Amniotic epithelial cell (primary cell): ENCODE results near the gene OR52N5.

Source experiments
- DNase-seq: peaks from one replicate; pipeline ENCODE4 v3.0.0-alpha.2; 2010; ENCODE audit warnings: low read depth

The OR52N5 gene

DNA sequence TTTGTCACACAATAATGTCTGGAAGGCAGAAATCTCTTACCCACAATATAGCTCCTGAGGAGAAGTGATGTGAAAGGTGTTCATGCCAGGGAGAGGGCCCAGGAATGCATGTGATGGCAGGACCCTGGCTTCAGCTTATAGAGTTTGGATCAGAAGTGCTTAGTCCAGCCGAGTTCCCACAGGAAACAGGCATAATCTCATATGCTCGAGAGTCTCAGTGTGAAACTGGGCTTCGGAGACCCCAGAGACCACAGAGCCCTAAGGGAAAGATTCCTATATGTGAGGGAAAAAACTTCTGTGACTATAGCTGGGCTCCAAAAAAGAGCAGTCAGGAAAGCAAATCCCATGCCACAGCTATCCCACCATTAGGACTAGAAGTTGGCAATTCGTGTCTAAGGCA, at the start of gene OR52N5:
TSS of gene OR52N5 (minus strand) at position 101 of the 400 bp plus-strand sequence. CDS start 4,721 bp downstream, outside the sequence.
- no peak for DNase-seq

DNA sequence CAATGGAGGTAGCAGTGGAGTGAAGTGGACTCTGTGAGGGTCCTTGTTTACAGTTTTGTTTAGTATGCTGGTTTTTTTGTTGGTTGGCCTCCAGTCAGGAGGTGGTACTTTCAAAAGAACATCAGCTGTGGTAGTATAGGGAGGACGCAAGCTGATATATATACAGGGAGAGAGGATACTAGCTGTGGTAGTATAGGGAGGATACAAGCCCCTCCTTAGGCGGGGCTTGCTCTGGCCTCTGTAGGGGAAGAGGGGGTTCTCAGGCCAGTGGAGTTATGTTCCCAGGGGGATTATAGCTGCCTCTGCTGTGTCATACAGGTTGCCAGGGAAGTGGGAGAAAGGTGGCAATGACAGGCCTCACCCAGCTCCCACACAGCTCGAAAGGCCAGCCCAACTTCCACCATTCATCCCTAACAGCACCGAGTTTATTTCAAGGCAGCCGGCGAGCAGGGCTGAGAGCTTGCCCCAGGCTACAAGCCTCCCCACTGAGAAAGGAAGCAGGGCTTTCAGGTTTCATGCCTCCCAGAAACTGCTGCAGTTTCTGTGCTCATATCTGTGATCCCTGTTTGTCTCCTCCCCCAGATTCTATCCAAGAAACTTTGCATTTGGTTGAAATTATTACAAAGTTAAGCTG, 48.2 kb upstream of the OR52N5 start:
- DNase-seq, result no peak

DNA sequence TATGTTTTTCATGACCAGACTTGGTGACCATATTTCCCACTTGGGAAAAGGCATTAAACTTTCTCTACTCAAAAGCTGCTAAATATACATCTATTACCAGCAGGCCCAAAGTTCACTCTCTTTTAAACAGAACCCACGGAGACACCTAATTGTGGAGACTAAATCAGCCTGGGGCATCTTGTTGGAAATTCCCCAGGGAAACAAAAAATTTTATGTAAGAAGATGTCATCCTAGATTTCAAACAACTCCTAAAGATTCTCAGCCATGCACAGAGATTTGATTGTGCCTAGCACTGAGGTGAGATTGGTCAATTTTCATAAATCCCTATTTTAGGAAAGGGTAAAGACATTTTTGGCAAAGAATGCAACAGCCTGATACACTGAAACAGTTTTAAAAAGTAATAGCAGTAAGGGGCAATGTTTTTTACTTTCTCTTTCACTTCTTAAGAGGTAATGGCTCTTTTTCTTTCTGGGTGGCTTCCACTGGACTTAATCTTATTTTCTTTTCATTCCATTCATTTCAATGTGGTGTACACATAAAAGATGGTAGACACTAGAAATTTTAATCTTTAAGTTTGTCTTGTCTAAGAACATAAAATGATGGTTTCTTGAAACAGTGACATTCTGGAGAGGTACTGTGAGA, 35.2 kb upstream of the OR52N5 start:
- DNase-seq, result no peak

DNA sequence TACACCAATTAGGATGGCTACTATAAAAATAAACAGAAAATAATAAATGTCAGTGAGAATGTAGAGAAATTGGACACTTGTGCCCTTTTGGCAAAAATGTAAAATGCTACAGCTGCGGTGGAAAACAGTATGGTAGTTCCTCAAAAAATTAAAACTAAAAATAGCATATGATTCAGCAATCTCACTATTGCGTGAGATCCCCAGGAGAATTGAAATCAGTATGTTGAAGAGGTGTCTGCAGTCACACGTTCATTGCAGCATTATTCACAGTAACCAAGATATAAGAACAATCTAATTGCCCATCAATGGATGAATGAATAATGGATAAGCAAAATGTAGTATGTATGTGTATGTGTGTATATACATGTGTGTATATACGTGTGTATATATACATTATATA, 32.4 kb upstream of the OR52N5 start:
- no peak for DNase-seq

DNA sequence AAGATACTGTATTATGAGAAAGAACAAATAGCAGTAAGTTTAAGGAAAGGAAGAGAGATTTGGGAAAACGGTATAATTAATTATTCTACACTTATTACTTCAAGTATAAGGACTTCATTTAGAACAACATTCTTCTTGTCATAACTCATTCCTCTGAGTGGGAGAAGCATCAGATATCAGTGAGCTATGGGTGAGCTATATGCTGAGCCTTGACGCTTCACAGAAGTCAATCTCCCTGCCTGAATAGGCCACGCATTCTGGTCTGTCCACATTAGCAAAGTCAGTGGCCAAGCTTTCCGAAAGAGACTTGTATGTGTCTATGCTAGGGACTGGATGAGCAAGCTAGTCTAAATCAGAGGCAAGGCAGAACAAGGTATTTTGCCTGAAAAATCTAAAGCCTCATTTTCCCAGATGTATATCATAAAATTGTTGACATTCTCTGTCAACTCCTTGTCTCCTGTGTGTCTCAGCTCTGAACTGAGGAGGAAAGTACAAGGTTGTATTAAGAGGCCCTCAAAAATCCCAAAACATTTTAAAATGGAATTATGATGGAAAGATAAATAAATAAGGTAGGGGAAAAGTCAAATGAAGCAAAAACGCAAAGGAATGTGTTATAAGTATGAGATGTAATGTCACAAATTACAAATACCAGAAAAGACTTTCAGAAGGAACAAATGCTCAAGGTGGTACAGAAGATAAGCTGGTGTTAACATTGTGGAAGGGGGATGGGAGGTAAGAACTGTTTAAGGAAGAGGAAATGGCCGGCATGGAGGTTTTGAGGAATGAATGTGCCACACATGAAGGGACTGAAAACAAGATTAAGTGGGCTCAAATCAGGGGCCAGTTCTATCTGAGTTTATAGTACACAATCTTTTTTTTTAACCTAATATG, 27.0 kb upstream of the OR52N5 start:
- no peak for DNase-seq

DNA sequence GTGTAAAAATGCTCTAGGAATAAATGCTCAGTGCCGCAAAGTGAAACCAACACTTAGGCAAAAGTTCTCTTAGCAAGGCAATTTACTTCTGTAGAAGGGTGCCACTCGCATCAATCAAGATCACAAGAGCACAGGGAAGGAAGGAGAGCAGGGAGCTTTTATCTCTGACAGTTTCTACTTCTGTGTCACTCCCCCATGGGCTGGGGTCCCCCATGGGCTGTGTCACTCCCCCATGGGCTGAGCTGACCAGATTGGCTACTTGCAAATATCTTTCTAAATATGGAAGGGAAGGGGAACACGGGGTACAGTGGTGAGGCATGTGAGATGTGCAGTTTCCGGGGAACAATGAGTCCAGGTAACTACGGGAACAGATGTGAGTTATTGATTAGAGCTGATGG, 26.0 kb upstream of the OR52N5 start:
- DNase-seq, result peak; percentile 2

DNA sequence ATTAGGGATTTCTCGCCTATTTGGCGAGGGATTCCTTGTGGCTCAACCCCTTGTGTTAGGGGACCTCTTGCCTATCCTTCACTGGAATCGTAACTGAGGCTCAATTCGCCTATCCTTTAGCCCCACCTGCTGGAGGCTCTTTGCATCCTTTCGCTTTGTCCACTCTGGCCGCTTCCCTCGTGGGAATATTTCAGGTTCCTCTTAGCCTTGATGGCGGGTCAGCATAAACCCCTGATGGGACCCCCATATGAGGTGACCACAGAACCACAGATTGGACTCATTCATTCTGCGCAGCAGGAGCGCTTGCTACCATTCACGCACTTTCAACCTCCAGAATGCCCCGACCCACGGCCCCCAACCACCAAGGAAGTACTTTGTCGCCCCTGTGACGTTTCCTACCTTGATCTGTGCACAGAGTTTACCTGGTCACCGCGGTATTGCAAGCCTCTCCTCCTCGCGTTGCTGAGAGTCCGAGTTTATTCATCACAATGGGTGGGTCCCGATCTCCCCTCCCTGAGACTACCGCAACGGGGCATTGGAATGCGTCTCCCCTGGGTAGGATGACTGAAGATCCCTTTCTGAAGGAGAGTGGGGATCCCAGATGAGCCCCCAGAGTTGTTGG, 25.5 kb upstream of the OR52N5 start, which contains the start of gene OR52N2:
TSS of gene OR52N2 (plus strand) at position 425 of the 622 bp plus-strand sequence. CDS start 11,412 bp downstream, outside the sequence.
- DNase-seq, result peak; percentile 57

DNA sequence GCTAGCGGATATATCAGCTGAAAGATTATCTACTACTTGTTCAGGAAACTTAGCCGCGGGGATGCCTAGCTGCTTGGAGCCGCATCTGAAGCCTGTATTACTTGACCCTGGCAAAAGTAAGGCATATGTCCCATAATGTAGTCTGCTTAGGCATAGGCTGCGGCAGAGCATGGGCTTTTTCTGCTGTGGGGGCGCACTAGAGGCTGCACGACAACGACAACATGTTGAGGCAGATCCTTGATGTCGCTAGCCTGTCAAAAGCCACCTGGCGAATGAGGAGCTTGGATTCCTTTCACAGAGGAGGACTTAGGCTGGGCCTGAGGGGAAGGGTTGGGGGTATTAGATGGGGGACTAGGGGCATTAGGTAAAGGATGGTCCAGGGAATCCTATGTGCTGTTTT, 24.4 kb upstream of the OR52N5 start:
- no peak for DNase-seq

DNA sequence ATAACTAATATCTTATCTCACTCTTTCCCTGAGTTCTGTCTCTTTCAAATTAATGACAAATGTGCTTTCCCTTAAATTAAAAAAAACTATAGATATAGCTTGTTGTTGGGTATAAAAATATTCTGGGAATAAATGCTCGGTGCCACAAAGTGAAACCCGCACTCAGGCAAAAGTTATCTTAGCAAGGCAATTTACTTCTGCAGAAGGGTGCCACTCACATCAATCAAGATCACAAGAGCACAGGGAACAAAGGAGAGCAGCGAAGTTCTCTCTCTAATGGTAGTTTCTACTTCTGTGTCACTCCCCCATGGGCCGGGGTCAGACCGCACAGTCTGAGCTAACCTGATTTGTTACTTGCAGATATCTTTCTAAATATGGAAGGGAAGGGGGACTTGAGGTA, 20.8 kb upstream of the OR52N5 start:
- no peak for DNase-seq

DNA sequence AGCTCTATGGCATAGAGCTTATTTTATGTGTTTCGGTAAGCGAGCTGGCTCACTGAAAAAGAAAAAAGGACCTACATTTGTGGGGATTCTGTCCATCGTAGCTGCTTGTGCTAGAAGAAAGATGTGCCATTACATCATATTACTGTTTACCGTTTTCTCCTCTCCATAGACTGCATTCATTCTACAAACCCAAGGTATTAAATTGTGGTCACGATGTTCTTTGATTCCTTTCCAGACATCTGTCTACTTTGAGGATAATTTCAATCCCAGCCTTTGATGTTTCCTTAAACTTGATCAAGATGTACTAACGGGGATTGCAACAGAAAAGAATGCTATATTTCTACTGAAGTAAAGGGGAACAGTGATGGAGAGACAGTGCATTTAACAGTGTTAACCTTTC, 13.4 kb upstream of the OR52N5 start:
- DNase-seq, result peak; percentile 7

DNA sequence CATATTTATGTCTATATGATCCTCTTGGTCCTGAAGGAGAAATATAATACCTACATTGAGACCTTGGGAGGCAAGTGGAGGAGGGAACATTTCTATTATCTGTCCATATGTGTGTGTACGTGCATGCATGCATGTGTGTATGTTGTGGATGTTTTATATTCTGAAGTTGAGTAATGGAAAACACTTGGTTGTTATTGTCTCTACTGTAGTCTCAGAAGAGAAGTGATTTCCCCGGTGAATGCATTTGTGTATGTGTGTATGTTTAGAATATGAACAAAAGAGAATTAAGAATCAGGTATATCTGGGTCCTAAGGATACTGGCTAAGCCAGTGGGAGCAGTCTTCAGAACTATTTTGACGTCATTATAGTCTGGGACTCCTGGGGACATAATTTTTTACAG, 8.0 kb upstream of the OR52N5 start, which contains the start of gene OR52N1:
TSS of gene OR52N1 (minus strand) at position 101 of the 400 bp plus-strand sequence. CDS start 2,449 bp downstream, outside the sequence.
- no peak for DNase-seq

DNA sequence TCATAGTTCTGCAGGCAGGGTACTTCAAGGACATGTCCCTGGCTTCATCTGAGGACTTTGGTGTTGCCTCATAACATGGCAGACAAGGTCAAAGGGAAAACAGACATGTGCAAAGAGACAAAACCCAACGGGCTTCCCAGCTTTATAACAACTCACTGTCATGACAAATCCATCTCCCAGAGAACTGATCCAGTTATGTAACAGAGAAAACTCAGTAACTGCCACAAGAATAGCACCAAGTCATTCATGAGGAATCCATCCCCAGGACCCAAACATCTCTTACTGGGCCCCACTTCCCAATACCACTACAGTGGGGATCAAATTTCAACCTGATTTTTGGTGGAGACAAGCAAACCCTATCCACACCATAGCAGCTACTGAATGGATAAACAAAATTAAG, 16.1 kb downstream of the OR52N5 start:
- DNase-seq, result no peak

DNA sequence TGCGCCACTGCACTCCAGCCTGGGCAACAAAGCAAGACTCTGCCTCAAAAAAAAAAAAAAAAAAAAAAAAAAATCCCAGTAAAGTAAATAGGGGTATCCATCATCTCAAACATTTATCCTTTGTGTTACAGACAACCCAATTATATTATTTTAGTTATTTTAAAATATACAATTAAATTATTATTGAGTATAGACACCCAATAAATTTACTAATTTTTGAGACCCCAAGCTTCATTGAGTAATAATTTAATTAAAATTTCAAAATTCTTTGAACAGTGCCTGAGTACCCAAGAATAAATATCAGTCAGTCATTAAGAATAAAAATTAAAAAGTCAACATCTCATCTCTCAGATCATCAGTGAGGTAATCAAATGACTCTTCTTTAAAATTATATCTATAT, 29.2 kb downstream of the OR52N5 start, which contains the start of gene OR52N4:
TSS of gene OR52N4 (plus strand) at position 301 of the 400 bp plus-strand sequence. CDS start 498 bp downstream, outside the sequence.
- DNase-seq, result no peak

DNA sequence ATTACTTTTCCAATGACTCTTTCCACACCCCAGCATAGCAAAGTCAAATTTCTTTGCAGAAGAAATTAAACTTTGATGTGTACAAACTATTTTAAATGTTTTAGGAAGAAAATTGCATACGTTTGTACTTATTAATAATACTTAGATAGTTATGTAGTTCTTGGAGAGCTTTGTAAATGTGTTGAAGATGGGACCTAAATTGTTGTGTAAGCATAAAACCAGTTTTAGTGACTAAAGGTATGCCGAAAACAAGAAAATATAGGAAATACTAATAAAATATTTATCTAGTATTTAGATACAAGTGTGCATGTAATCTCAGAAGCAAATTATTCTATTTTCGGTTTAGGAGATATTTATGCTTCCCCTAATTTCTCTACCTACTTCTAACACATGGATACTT, 33.3 kb downstream of the OR52N5 start:
- no peak for DNase-seq

DNA sequence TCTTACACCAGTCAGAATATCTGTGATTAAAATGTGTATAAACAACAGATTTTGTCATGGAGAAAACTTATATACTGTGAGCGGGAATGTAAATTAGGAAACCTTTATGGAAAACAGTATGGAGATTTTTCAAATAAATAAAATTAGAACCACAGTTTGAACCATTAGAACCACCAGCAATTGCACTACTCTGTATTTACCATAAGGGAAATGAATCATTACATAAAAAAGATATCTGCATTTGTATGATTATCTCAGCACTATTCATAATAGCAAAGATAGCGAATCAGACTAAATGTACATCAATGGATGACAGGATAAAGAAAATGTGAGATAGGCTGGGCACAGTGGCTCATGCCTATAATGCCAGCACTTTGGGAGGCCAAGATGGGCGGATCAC, 36.5 kb downstream of the OR52N5 start:
- no peak for DNase-seq

DNA sequence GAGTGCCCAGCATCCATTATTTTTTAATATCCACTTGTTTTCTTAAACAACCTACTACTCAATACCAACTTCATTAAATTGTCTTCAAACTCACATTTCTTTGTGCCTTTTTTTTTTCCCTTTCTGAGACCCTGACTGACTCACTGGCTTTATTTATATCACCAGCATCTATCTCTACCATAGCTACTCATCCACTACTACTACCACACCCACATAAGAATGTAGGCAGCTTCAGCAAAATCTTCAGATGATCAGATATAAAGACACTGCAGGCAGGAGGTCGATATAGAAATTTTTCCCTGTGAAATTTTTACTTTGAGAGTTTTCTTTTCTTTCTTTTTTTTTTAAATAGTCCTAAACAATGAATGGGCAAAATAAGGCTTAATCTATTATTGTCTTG, 44.7 kb downstream of the OR52N5 start:
- DNase-seq, result no peak

DNA sequence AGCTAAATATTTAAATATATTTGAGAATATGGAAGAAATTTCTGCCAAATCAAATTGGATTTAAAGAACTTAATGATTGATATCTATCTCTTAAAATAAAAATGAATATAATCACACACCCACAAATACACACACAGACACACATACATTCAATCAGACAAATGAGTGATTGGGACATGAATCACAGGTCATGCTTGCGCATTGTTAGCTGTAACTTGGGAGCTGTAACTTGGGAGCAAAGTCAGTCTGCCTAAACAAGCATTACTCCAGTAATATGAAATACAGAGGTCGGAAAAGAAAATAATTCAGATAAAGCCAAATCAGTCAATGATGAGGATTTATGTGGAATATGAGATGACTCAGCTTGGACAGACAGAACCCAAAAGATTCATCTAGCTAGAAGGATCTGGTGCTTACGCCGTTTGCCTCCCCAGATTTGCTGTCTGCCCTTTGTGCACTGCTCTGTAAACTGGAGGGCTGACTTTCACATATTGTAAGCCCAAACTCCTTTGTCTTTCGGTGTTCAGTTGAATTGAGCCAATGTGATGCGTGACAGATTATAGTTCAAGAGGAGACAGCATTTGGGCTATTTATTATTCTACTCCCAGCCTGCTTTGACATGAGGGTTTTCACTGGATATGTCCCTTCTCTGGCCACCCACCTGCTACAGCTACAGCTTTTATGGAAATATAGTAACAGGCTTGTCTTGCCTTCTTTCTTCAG, 45.3 kb downstream of the OR52N5 start:
- DNase-seq, result no peak

DNA sequence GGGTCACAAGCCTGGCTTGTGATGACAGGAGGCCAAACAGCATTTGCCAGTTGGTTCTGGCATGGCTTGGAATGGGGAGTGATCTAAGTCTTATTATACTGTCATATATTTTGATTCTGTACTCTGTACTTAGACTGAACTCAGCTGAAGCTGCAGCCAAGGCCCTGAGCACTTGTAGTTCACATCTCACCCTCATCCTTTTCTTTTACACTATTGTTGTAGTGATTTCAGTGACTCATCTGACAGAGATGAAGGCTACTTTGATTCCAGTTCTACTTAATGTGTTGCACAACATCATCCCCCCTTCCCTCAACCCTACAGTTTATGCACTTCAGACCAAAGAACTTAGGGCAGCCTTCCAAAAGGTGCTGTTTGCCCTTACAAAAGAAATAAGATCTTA, 46.1 kb downstream of the OR52N5 start:
- DNase-seq, result peak; percentile 59

DNA sequence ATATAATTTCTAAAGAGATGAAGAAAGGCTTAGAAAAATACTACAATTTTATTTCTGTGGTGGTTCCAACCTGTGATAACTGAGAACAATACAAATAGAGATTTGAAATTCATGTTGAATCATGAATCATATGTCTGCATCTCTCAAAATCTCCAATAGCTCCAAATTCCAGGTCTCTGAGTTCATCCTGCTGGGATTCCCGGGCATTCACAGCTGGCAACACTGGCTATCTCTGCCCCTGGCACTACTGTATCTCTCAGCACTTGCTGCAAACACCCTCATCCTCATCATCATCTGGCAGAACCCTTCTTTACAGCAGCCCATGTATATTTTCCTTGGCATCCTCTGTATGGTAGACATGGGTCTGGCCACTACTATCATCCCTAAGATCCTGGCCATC, 46.8 kb downstream of the OR52N5 start, which contains the start of gene OR56B1:
TSS of gene OR56B1 (plus strand) at position 53 of the 400 bp plus-strand sequence. CDS start at position 122, 69 bp downstream.
- no peak for DNase-seq

DNA sequence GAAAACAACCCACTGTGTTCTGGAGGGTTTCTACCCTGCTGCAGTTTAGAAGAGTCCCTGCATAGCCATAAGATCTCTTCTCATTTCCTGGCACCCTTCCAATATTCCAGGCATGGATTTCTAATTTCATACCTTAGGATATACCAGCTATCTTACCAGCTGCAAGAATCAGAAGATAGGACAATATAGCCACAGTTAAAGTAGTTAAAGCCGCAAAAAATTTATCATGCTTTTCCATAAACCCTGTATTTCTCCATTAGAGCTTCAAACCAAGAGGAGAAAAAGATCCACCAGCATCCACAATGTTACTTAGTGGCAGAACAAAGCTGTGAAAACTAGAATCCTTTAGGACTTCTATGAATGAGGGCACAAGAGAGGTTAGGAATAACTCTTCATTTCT, 55.5 kb downstream of the OR52N5 start:
- no peak for DNase-seq

DNA sequence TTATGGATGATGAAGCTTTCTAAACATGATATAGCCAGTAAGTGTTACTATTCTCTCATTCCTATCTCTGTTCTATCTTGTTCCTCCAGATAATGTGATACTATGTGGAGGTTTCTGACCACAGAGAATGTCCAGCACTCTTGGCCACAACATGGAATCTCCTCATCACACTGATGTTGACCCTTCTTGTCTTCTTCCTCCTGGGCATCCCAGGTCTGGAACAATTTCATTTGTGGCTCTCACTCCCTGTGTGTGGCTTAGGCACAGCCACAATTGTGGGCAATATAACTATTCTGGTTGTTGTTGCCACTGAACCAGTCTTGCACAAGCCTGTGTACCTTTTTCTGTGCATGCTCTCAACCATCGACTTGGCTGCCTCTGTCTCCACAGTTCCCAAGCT, 56.8 kb downstream of the OR52N5 start:
- DNase-seq, result no peak
